Cardiac muscle cell (in vitro differentiated cells and primary cell): ENCODE measurements around the gene CELF3. TPM values are rescaled to one million over a fixed set of nuclear protein-coding genes. Genes with fewer than 3 reads are reported as not detected.

Source experiments
- DNase-seq, 2 donors: peaks; one replicate each; pipeline versions ENCODE4 v3.0.0 to v3.0.0-alpha.2; 2010 to 2017; ENCODE audit warnings: low read depth in 1 of 2, low spot score in 1 of 2
- H3K27ac ChIP-seq: fragments of 200-600 bp; sonication (generic); 2 replicates; pipeline ENCODE4 v1.5.1; 2016
- H3K27me3 ChIP-seq: fragments of 200-600 bp; sonication (generic); 2 replicates; pipeline ENCODE4 v1.6.0; 2016; ENCODE audit warnings: control low read depth
- H3K36me3 ChIP-seq: fragments of 200-600 bp; sonication (generic); 2 replicates; pipeline ENCODE4 v1.5.1; 2016; ENCODE audit warnings: control low read depth
- H3K4me1 ChIP-seq: fragments of 200-600 bp; sonication (generic); 2 replicates; pipeline ENCODE4 v1.8.1; 2017; ENCODE audit warnings: low read depth, mild to moderate bottlenecking, mixed run types
- H3K4me3 ChIP-seq: fragments of 200-600 bp; sonication (generic); 2 replicates; pipeline ENCODE4 v1.5.1; 2016; ENCODE audit warnings: mild to moderate bottlenecking
- H3K9me3 ChIP-seq: fragments of 200-600 bp; sonication (generic); 2 replicates; pipeline ENCODE4 v1.5.1; 2017; ENCODE audit warnings: low read depth, mild to moderate bottlenecking, control low read depth
- CTCF ChIP-seq: IDR thresholded peaks from 2 replicates; pipeline ENCODE4 v1.5.1; 2012; ENCODE audit warnings: low read depth, mild to moderate bottlenecking, low read length
- polyA plus RNA-seq: library from polyadenylated mRNA; unstranded; fragments of >200 nt; fragmentation: Nextera tagmentation; extraction: Ambion mirVana; gene quantifications from 2 replicates; pipeline ENCODE4 v1.2.1, GENCODE V29; 2016
- total RNA-seq: library from RNA; depleted of rRNA; stranded (reverse); fragments of >200 nt; gene quantifications from 2 replicates; pipeline ENCODE4 v1.2.3, GENCODE V29; 2016

The CELF3 gene
- total RNA-seq (0.14 and 0.42 TPM in 2 replicates), polyA plus RNA-seq (not detected in 2 replicates)

DNA sequence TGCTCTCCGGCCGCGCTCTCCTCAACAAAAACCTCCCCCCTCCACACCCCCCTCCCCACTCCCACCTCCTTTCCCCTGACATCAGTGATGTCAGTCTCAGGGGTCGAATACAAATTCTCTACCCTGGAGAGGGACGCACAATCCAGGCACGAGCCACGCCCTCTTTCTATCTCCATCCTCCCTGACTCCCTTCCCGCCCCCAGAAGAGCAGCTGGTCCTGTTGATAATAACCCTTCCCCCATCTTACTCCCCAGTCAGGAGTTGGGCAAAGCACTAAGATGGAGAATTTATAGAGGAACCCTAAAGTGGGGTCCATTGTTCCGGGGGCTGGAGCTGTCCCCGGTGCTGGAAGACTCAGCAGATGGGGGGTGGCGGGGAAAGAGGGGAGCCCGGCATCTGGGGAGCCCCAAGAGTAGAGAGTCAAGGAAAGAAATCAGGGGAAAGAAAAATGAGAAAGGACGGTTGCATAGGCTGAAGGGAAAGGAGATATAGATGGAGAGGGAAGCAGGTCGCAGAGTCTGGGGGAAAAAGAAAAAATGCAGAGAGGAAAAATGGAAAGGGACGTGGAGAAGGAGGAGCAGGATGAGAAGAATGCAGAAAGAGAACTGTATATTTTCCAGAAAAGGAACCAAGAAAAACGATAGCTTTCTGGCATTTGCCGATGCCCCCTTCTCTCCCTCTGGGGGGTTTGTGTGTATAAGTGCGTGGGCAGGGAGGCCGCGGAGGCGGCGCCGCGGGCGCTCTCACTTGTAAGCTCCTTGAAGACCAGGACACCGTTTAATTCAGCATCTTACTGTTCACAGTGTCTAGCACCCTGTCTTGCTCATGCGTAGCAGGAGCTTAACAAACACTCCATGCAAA is at the start of gene CELF3:
TSS of gene CELF3 (minus strand) at position 33 of the 861 bp plus-strand sequence. CDS start 783 bp downstream, outside the sequence.
- Histone ChIP-seq H3K9me3 (no peaks in the 10 kb centered on the region), H3K36me3 (no peaks in the 10 kb centered on the region), H3K27ac (no peak within 1 kb of the TSS), H3K4me3 (peak within 1 kb of the TSS; percentile 5), H3K4me1 (peaks cover 11% of the 10 kb centered on the region), H3K27me3 (peaks cover 14% of the 10 kb centered on the region)
- no peak for TF ChIP-seq CTCF
- peak; percentile 50 to 59 for DNase-seq

DNA sequence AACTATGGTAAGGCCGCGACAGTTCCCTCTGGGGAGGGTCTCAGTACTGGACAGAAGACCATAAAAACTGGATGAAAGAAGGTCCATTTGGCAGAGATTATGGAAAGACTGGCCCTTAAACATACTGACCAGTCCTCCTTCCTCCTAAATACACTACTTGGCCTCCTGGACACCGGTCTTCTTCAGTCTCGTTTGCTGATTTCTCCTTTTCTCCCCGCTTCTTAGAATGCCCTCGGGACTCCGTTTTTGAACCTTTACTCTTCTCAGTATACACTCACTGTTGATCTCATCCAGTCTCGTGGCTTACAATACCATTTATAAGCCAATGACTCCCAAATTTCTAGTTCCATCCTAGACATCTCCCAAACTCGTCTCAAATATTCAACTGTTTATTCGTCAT is 47.4 kb upstream of the CELF3 start:
- peak in 1 of 2 donors; percentile 2 for DNase-seq
- no peaks in the 10 kb centered on the region for H3K9me3 ChIP-seq
- TF ChIP-seq CTCF: no peak

GRCh38 chr1:151762941-151763921 is 46.6 kb upstream of the CELF3 start, which contains the start of gene MRPL9:
Gene MRPL9 (minus strand): TSS chr1:151763496. CDS start chr1:151763479, 17 bp downstream.
- Histone ChIP-seq H3K4me1 (peaks cover 5% of the 10 kb centered on the region), H3K4me3 (peak within 1 kb of the TSS; percentile 83), H3K27me3 (no peaks in the 10 kb centered on the region), H3K27ac (peak within 1 kb of the TSS; percentile 90), H3K9me3 (no peaks in the 10 kb centered on the region), H3K36me3 (peaks cover 16% of the 10 kb centered on the region)
- TF ChIP-seq CTCF: no peak
- DNase-seq: peak; percentile 86 to 88

More for the DNA sequence above, 47.4 kb upstream of the CELF3 start:
- H3K4me1 ChIP-seq: peaks cover 5% of the 10 kb centered on the region
- H3K27ac ChIP-seq: peak overlapping the region; percentile 90
- H3K27me3 ChIP-seq: no peaks in the 10 kb centered on the region
- peak overlapping the region; percentile 83 for H3K4me3 ChIP-seq
- peaks cover 16% of the 10 kb centered on the region for H3K36me3 ChIP-seq

DNA sequence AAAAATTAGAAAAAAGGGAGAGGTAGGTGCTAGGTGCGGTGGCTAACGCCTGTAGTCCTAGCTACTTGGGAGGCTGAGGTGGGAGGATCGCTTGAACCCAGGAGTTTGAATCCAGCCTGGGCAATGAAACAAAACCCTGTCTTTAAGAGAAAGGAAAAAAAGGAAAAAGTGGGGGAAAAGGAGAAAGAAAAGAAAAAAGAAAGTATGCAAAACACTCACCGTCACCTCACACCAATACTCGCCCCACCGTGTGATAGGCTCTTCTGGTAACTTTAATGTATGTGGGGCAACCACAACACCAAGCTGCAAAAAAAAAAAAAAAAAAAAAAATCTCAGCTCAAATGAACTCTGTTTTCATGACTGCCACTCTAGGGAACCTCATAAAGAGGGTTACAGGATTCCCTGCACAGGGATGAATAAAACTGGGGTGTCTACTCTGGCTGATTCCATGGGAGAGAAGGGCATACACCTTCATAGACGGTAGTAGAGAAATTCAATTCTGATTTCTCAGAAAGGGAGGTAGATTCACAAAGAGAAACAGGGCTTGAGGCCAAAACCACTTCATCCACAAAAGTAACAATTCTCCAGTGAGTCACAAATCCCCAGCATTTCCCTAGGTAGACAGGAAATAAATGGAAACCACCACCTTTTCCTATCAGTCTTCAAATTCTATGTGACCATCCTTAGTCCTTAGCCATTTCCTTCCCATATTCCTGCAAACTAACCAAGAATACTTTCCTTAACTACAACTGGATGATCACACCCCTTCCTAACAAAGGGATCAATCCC is 44.2 kb upstream of the CELF3 start:
- Histone ChIP-seq H3K9me3 (no peaks in the 10 kb centered on the region), H3K27me3 (no peaks in the 10 kb centered on the region), H3K4me1 (peaks cover 5% of the 10 kb centered on the region), H3K36me3 (peaks cover 16% of the 10 kb centered on the region), H3K4me3 (no peak overlapping the region), H3K27ac (no peak overlapping the region)
- DNase-seq: no peak
- no peak for TF ChIP-seq CTCF
